Astrocyte (in vitro differentiated cells and primary cell): ENCODE data around the gene RELB.

ENCODE experiments used
- CTCF ChIP-seq: IDR thresholded peaks from 2 replicates; pipeline ENCODE4 v1.5.1; 2011; ENCODE audit warnings: low read depth, mild to moderate bottlenecking, inconsistent platforms, low read length, moderate library complexity; ENCODE audit not compliant: insufficient read depth
- EZH2 ChIP-seq: IDR thresholded peaks from 2 replicates; pipeline ENCODE4 v1.6.1; 2012; ENCODE audit warnings: mild to moderate bottlenecking, low read length, inconsistent platforms; ENCODE audit not compliant: insufficient read depth

- TF ChIP-seq CTCF (no peak), EZH2 (no peak)
Measured at GRCh38 chr19:45032421-45032820, 31.2 kb downstream of the RELB start.
